GM13976 (cell line): ENCODE data around the gene SCRN2.

Experiments used
- DNase-seq: peaks from one replicate; pipeline ENCODE4 v3.0.0; 2012; ENCODE audit warnings: low spot score
- CTCF ChIP-seq: IDR thresholded peaks from 2 replicates; pipeline ENCODE4 v1.5.1; 2012; ENCODE audit warnings: borderline replicate concordance, mild to moderate bottlenecking; ENCODE audit not compliant: insufficient read depth; ENCODE audit errors: extremely low read depth, missing control alignments, control extremely low read depth
- in situ Hi-C: fragments of 300-500 bp; cut with MboI; formaldehyde crosslinking; loops from one replicate; pipeline ENCODE4 v1.12.0; 2022; ENCODE audit warnings: low sequenced_read_pairs, mixed read lengths, inconsistent platforms; ENCODE audit not compliant: unreplicated experiment

SCRN2 gene

GRCh38 chr17:47838636-47839035, 2.4 kb downstream of the SCRN2 start:
- no peak for TF ChIP-seq CTCF
- in situ Hi-C loops, result no loop called here
- no peak for DNase-seq

GRCh38 chr17:47837401-47838039, 3.6 kb downstream of the SCRN2 start:
- in situ Hi-C loops, result no loop called here
- DNase-seq, result no peak
- no peak for TF ChIP-seq CTCF

- no peak for TF ChIP-seq CTCF
- in situ Hi-C loops, result no loop called here
- DNase-seq, result no peak
Measured at GRCh38 chr17:47836601-47837000, 4.5 kb downstream of the SCRN2 start.

GRCh38 chr17:47834756-47835155, 6.3 kb downstream of the SCRN2 start:
- in situ Hi-C loops, result no loop called here
- TF ChIP-seq CTCF, result no peak
- DNase-seq, result no peak

- no peak for DNase-seq
- in situ Hi-C loops, result no loop called here
- no peak for TF ChIP-seq CTCF
Measured at GRCh38 chr17:47831934-47832327, 9.1 kb downstream of the SCRN2 start.

GRCh38 chr17:47831003-47831933, 9.8 kb downstream of the SCRN2 start, which contains the start of the genes LRRC46 and MRPL10:
Gene LRRC46 (plus strand): TSS chr17:47831670. CDS start chr17:47831990, 320 bp downstream.
Gene MRPL10 (minus strand): TSS chr17:47831541. CDS start chr17:47831511, 30 bp downstream.
- no peak for TF ChIP-seq CTCF
- in situ Hi-C loops, result no loop called here
- DNase-seq, result peak; percentile 99
